ENCODE results near the gene AGPS. TPM values are rescaled to one million over a fixed set of nuclear protein-coding genes. Genes with fewer than 3 reads are reported as not detected.

Gene AGPS
- total RNA-seq, 1 experiment from 2014 or later = 60.9 TPM

DNA sequence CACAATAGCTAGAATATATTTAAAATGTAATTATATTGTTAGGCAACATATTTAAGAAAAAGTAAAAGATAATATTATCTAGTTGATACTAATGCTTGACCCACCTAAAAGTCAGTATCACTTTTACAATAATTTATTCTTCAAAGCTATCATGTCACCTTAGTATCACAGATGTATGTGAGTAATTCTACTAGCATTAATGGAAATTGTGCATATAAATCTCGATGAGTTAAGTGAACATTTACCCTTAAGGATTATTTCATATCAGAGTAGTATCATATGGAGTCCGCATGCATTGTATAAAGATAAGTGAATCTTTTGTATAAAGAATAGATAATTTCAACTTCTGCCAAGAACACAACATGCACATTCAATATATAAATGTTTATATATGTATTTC lies 103.4 kb downstream of the AGPS start:
- H4K91ac ChIP-seq (ENCODE audit: insufficient read length, low read depth, low read length) = no peak overlapping the region
- H4K20me1 ChIP-seq (ENCODE audit: control insufficient read depth, insufficient read depth, insufficient read length) = no peaks in the 10 kb centered on the region
- H3K14ac ChIP-seq (ENCODE audit: insufficient read depth, low read length) = no peak overlapping the region
- no peaks in the 10 kb centered on the region for H3K27me3 ChIP-seq (ENCODE audit: insufficient read depth, low read length)
- no peak overlapping the region for H2BK15ac ChIP-seq (ENCODE audit: low read depth, low read length)
- Mint-ChIP-seq H3K9me3 (no peaks in the 10 kb centered on the region), H3K27me3 (ENCODE audit: low read depth) (no peaks in the 10 kb centered on the region), H3K4me3 (no peak overlapping the region), H3K4me1 (no peaks in the 10 kb centered on the region), H3K36me3 (ENCODE audit: insufficient read depth in 1 of 3, low read depth in 3 of 3) (peaks cover 0 to 11% (median 0%) of the 10 kb centered on the region in 3 experiments; a peak in 2 of 7 replicates), H3K27ac (no peak overlapping the region)
- H4K8ac ChIP-seq (replicated peaks; ENCODE audit: insufficient read length, low read depth, low read length) = no peak overlapping the region
- TF ChIP-seq, protein P1, sequence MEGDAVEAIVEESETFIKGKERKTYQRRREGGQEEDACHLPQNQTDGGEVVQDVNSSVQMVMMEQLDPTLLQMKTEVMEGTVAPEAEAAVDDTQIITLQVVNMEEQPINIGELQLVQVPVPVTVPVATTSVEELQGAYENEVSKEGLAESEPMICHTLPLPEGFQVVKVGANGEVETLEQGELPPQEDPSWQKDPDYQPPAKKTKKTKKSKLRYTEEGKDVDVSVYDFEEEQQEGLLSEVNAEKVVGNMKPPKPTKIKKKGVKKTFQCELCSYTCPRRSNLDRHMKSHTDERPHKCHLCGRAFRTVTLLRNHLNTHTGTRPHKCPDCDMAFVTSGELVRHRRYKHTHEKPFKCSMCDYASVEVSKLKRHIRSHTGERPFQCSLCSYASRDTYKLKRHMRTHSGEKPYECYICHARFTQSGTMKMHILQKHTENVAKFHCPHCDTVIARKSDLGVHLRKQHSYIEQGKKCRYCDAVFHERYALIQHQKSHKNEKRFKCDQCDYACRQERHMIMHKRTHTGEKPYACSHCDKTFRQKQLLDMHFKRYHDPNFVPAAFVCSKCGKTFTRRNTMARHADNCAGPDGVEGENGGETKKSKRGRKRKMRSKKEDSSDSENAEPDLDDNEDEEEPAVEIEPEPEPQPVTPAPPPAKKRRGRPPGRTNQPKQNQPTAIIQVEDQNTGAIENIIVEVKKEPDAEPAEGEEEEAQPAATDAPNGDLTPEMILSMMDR (conservative IDR thresholded peaks at IDR 0.05) = no peak
- no peak overlapping the region for H2BK20ac ChIP-seq (ENCODE audit: low read depth, low read length, poor library complexity, severe bottlenecking)
- DNase-seq = no peak
- H3K4me2 ChIP-seq (ENCODE audit: insufficient read depth, insufficient read length, low read length) = no peak overlapping the region
- no peak overlapping the region for H2BK5ac ChIP-seq (ENCODE audit: insufficient read length, low read length)
- no peaks in the 10 kb centered on the region for H3K79me1 ChIP-seq (ENCODE audit: insufficient read depth, low read depth, low read length, poor library complexity, severe bottlenecking)
- H3K23ac ChIP-seq (ENCODE audit: insufficient read length, low read depth, low read length) = no peak overlapping the region
- H3K4me1 ChIP-seq (ENCODE audit: insufficient read depth, low read length) = no peaks in the 10 kb centered on the region
- no peak overlapping the region for H3T11ph ChIP-seq (ENCODE audit: low read length)
- H3K4ac ChIP-seq (ENCODE audit: low read depth, low read length) = no peak overlapping the region
- no peak overlapping the region for H3K18ac ChIP-seq (ENCODE audit: insufficient read length, low read depth, low read length)
- H3K56ac ChIP-seq (ENCODE audit: insufficient read length, low read depth, low read length) = no peak overlapping the region
- WGBS (ENCODE audit: extremely low coverage, insufficient read length, low lambda C conversion rate) = no CpG with 5 or more reads among the region's 2 CpGs
- no peaks in the 10 kb centered on the region for H3K9me3 ChIP-seq (ENCODE audit: control insufficient read depth, low read depth, low read length)
- H3K9ac ChIP-seq (ENCODE audit: extremely low read depth, insufficient read length, low read length) = no peak overlapping the region
- H3K79me2 ChIP-seq (ENCODE audit: insufficient read depth, low read length) = no peaks in the 10 kb centered on the region
- no peak overlapping the region for H2BK12ac ChIP-seq (ENCODE audit: insufficient read length, low read depth, low read length)
- no peak overlapping the region for H2AK5ac ChIP-seq (ENCODE audit: insufficient read length, low read length)
- H4K5ac ChIP-seq (ENCODE audit: insufficient read length, low read depth, low read length) = no peak overlapping the region
- no peak overlapping the region for H2BK120ac ChIP-seq (ENCODE audit: low read depth, low read length, poor library complexity, severe bottlenecking)
- no peak overlapping the region for H2AFZ ChIP-seq (ENCODE audit: low read length)
- H3K27ac ChIP-seq (ENCODE audit: insufficient read length, low read depth, low read length) = no peak overlapping the region
- no peaks in the 10 kb centered on the region for H3K23me2 ChIP-seq (ENCODE audit: insufficient read length, low read depth, low read length, poor library complexity, severe bottlenecking)
